Right ventricle myocardium superior (tissue), 1 donor: ENCODE measurements around the gene CDK16. TPM values are rescaled to one million over a fixed set of nuclear protein-coding genes. Genes with fewer than 3 reads are reported as not detected.

ENCODE experiments used
- ATAC-seq: fragments of 200-7000 bp; cut with Tn5 transposase; one replicate; pipeline ENCODE4 v1.9.1; 2020; ENCODE audit warnings: mild to moderate bottlenecking; ENCODE audit not compliant: poor library complexity
- DNase-seq: peaks from one replicate; pipeline ENCODE4 v3.0.0-alpha.2; 2020
- intact Hi-C: fragments of 100-400 bp; cut with DNase I; formaldehyde crosslinking; loops from one replicate; pipeline ENCODE4 v1.11.2; 2022
- total RNA-seq: library from RNA; stranded (reverse); fragmentation: NEBNext Ultra II Directional; extraction: Animal tissue kit (Norgen Biotek cat#: 25700); gene quantifications from one replicate; pipeline ENCODE4 v1.2.1, GENCODE V29; 2021
- donor health status: DM: no; HTN: yes; CAD: no; lungs with severe emphysema.

CDK16 gene
- total RNA-seq, 1 donor from 2014 or later, result 128 TPM

- DNase-seq, result peak; percentile 49
- intact Hi-C loops, result no loop called here
- peak; percentile 53 for ATAC-seq
These were observed 17.9 kb upstream of the CDK16 start for GRCh38 chrX:47200385-47201150.

GRCh38 chrX:47201345-47201944 lies 17.0 kb upstream of the CDK16 start:
- ATAC-seq (no peak), DNase-seq (peak; percentile 3)
- intact Hi-C loops, result no loop called here

GRCh38 chrX:47202316-47202715 lies 16.2 kb upstream of the CDK16 start:
- intact Hi-C loops, result no loop called here
- no peak for ATAC-seq
- peak; percentile 24 for DNase-seq

GRCh38 chrX:47202877-47203276 lies 15.6 kb upstream of the CDK16 start:
- no peak for DNase-seq

GRCh38 chrX:47204970-47205369 lies 13.5 kb upstream of the CDK16 start:
- DNase-seq (peak; percentile 0), ATAC-seq (no peak)
- intact Hi-C loops, result no loop called here

More at GRCh38 chrX:47202877-47203276, 15.6 kb upstream of the CDK16 start:
- intact Hi-C loops, result no loop called here
- ATAC-seq, result no peak

- ATAC-seq (no peak), DNase-seq (no peak)
- intact Hi-C loops, result no loop called here
These were observed 12.2 kb upstream of the CDK16 start for GRCh38 chrX:47206316-47206715.

GRCh38 chrX:47208108-47208507 lies 10.4 kb upstream of the CDK16 start:
- ATAC-seq (no peak), DNase-seq (no peak)
- intact Hi-C loops, result no loop called here

GRCh38 chrX:47209508-47210238 lies 8.8 kb upstream of the CDK16 start:
- peak; percentile 42 for DNase-seq
- ATAC-seq, result peak; percentile 77
- intact Hi-C loops, result no loop called here

- DNase-seq (no peak), ATAC-seq (no peak)
- intact Hi-C loops, result no loop called here
These were observed 7.6 kb upstream of the CDK16 start for GRCh38 chrX:47210661-47211425.

GRCh38 chrX:47212381-47213293 lies 5.8 kb upstream of the CDK16 start:
- no peak for ATAC-seq
- intact Hi-C loops, result no loop called here

GRCh38 chrX:47214435-47215077 lies 3.9 kb upstream of the CDK16 start:
- intact Hi-C loops, result no loop called here
- DNase-seq (no peak), ATAC-seq (no peak)

More at GRCh38 chrX:47212381-47213293, 5.8 kb upstream of the CDK16 start:
- DNase-seq, result no peak

GRCh38 chrX:47215291-47215900 lies 3.1 kb upstream of the CDK16 start:
- intact Hi-C loops, result no loop called here
- ATAC-seq (no peak), DNase-seq (no peak)

- DNase-seq (no peak), ATAC-seq (no peak)
- intact Hi-C loops, result no loop called here
These were observed 2.0 kb upstream of the CDK16 start for GRCh38 chrX:47216393-47216925.

- intact Hi-C loops, result no loop called here
- ATAC-seq, result peak; percentile 10
- DNase-seq, result peak; percentile 45
These were observed 1.2 kb upstream of the CDK16 start for GRCh38 chrX:47217121-47217851.

- ATAC-seq (peak; percentile 89), DNase-seq (peak; percentile 97)
- intact Hi-C loops, result no loop called here
These were observed 615 bp upstream of the CDK16 start for GRCh38 chrX:47217852-47218279.
